SK-N-SH (cell line): Measurements from ENCODE around the gene KLHDC9. TPM values are rescaled to one million over a fixed set of nuclear protein-coding genes. Genes with fewer than 3 reads are reported as not detected.

Experiments used
- CTCF ChIA-PET: fragments of 300-600, 350-600 bp; formaldehyde crosslinking; extraction: SDS; loops from one replicate; lab custom pipeline; 2021; lab: Yijun Ruan, JAX
- POLR2A ChIA-PET: fragments of 350-600 bp; sonication (Branson Sonifier 250); formaldehyde crosslinking; extraction: SDS; loops from one replicate; lab custom pipeline; 2020; ENCODE audit warnings: antibody characterized with exemption, inconsistent platforms; lab: Yijun Ruan, JAX
- DNase-seq: peaks from one replicate; pipeline ENCODE4 v3.0.0; 2012
- H2AFZ ChIP-seq: fragments of 200-600 bp; sonication (generic); 2 replicates; pipeline ENCODE4 v1.8.1; 2016; ENCODE audit warnings: antibody characterized with exemption, mild to moderate bottlenecking, low read depth
- H3F3A ChIP-seq: fragments of 200-600 bp; sonication (generic); replicated peaks from 2 replicates; pipeline ENCODE3; 2016; ENCODE audit warnings: antibody characterized with exemption, mild to moderate bottlenecking; ENCODE audit not compliant: insufficient read depth
- H3K27ac ChIP-seq, 2 experiments: fragments of 200-500 bp in 1 of 2; fragments of 200-600 bp in 1 of 2; sonication (Bioruptor generic) in 1 of 2; sonication (generic), shearing (Covaris generic) in 1 of 2; 2 replicates each; pipeline versions ENCODE4 v1.5.1 to v1.6.1; 2014 to 2016; ENCODE audit warnings: low read depth in 2 of 2, inconsistent platforms in 1 of 2, low read length in 1 of 2, mild to moderate bottlenecking in 1 of 2, mixed read lengths in 1 of 2
- H3K27me3 ChIP-seq: fragments of 200-600 bp; sonication (generic), shearing (Covaris generic); 2 replicates; pipeline ENCODE4 v1.6.1; 2016; ENCODE audit warnings: mixed run types; ENCODE audit not compliant: insufficient read depth
- H3K36me3 ChIP-seq, 2 experiments: fragments of 200-500 bp in 1 of 2; fragments of 200-600 bp in 1 of 2; sonication (Bioruptor generic) in 1 of 2; sonication (generic) in 1 of 2; replicated peaks in 1 of 2; 2 replicates each; pipeline versions ENCODE3 to v1.5.1; 2014 to 2016; ENCODE audit warnings: low read length in 1 of 2, mild to moderate bottlenecking in 1 of 2; ENCODE audit not compliant: insufficient read depth in 2 of 2, control insufficient read depth in 1 of 2
- H3K4me1 ChIP-seq, 2 experiments: fragments of 200-500 bp in 1 of 2; fragments of 200-600 bp in 1 of 2; sonication (Bioruptor generic) in 1 of 2; sonication (generic), shearing (Covaris generic) in 1 of 2; 2 replicates each; pipeline versions ENCODE4 v1.5.1 to v1.6.1; 2014 to 2016; ENCODE audit warnings: low read depth in 1 of 2, low read length in 1 of 2, mixed run types in 1 of 2; ENCODE audit not compliant: insufficient read depth in 2 of 2, control insufficient read depth in 1 of 2
- H3K4me2 ChIP-seq: fragments of 200-600 bp; sonication (generic), shearing (Covaris generic); 2 replicates; pipeline ENCODE4 v1.6.1; 2017; ENCODE audit warnings: mixed run types
- H3K4me3 ChIP-seq, 2 experiments: fragments of 200-500 bp in 1 of 2; fragments of 200-600 bp in 1 of 2; sonication (Bioruptor generic) in 1 of 2; sonication (generic), shearing (Covaris generic) in 1 of 2; 2 replicates each; pipeline versions ENCODE4 v1.5.1 to v1.8.1; 2014 to 2016; ENCODE audit warnings: low read depth in 2 of 2, inconsistent platforms in 1 of 2, low read length in 1 of 2, mild to moderate bottlenecking in 1 of 2, mixed read lengths in 1 of 2, moderate library complexity in 1 of 2
- H3K79me2 ChIP-seq: fragments of 200-600 bp; sonication (generic); 2 replicates; pipeline ENCODE4 v1.8.1; 2017; ENCODE audit warnings: mild to moderate bottlenecking; ENCODE audit not compliant: insufficient read depth
- H3K9ac ChIP-seq: fragments of 200-600 bp; sonication (generic); 2 replicates; pipeline ENCODE4 v1.6.1; 2017; ENCODE audit warnings: mixed run types
- H3K9me2 ChIP-seq: fragments of 200-600 bp; sonication (generic); 2 replicates; pipeline ENCODE4 v1.6.1; 2017; ENCODE audit warnings: mixed run types
- H3K9me3 ChIP-seq: fragments of 200-600 bp; sonication (generic); 2 replicates; pipeline ENCODE4 v1.6.1; 2017; ENCODE audit warnings: mixed run types, mild to moderate bottlenecking, moderate library complexity
- H4K20me1 ChIP-seq: fragments of 200-600 bp; sonication (generic); 2 replicates; pipeline ENCODE4 v1.6.1; 2017; ENCODE audit warnings: mild to moderate bottlenecking, mixed run types; ENCODE audit not compliant: insufficient read depth
- CTCF ChIP-seq: fragments of 200-600 bp; sonication (generic); IDR thresholded peaks from 2 replicates; pipeline ENCODE4 v1.6.1; 2017; ENCODE audit warnings: antibody characterized with exemption, mild to moderate bottlenecking, moderate library complexity
- ELF1 ChIP-seq: IDR thresholded peaks from 2 replicates; pipeline ENCODE4 v1.4.0; 2012
- EP300 ChIP-seq, 2 experiments: IDR thresholded peaks; 2 replicates each; pipeline versions ENCODE4 v1.4.0 to v1.6.1; 2012; ENCODE audit warnings: borderline replicate concordance in 1 of 2, low read depth in 1 of 2, low read length in 1 of 2
- EZH2phosphoT487 ChIP-seq: fragments of 200-600 bp; sonication (generic); IDR thresholded peaks from 2 replicates; pipeline ENCODE4 v1.6.1; 2017; ENCODE audit warnings: low read depth, mixed run types, mild to moderate bottlenecking, antibody characterized with exemption, moderate library complexity, borderline replicate concordance
- FOSL2 ChIP-seq: IDR thresholded peaks from 2 replicates; pipeline ENCODE4 v1.4.0; 2012; ENCODE audit warnings: low read depth, mild to moderate bottlenecking, moderate library complexity, borderline replicate concordance
- FOXM1 ChIP-seq: IDR thresholded peaks from 2 replicates; pipeline ENCODE4 v1.4.0; 2012; ENCODE audit warnings: low read depth, mild to moderate bottlenecking
- GATA2 ChIP-seq: sonication (generic); formaldehyde crosslinking; IDR thresholded peaks from 2 replicates; pipeline ENCODE4 v1.5.0; 2020; ENCODE audit warnings: mild to moderate bottlenecking, missing genetic modification reagents
- IRF3 ChIP-seq: fragments of 150-350 bp; IDR thresholded peaks from 2 replicates; pipeline ENCODE4 v1.6.1; 2016; ENCODE audit warnings: mild to moderate bottlenecking, low read depth, low read length
- JUND ChIP-seq: IDR thresholded peaks from 2 replicates; pipeline ENCODE4 v1.4.0; 2012
- MEF2A ChIP-seq: IDR thresholded peaks from 2 replicates; pipeline ENCODE4 v1.4.0; 2012; ENCODE audit warnings: low read depth, borderline replicate concordance
- MXI1 ChIP-seq: IDR thresholded peaks from 2 replicates; pipeline ENCODE4 v1.6.1; 2012; ENCODE audit warnings: mild to moderate bottlenecking, low read depth, low read length, improper control_type of control experiment
- NRF1 ChIP-seq: IDR thresholded peaks from 2 replicates; pipeline ENCODE4 v1.6.1; 2012; ENCODE audit warnings: low read depth, mild to moderate bottlenecking, low read length
- RAD21 ChIP-seq: IDR thresholded peaks from 2 replicates; pipeline ENCODE4 v1.6.1; 2012; ENCODE audit warnings: mild to moderate bottlenecking, low read length
- REST ChIP-seq: IDR thresholded peaks from 2 replicates; pipeline ENCODE4 v1.6.1; 2012; ENCODE audit warnings: mild to moderate bottlenecking, low read depth, low read length, moderate library complexity
- RXRA ChIP-seq: IDR thresholded peaks from 2 replicates; pipeline ENCODE4 v1.4.0; 2012; ENCODE audit warnings: low read depth, mild to moderate bottlenecking, borderline replicate concordance
- SIN3A ChIP-seq: IDR thresholded peaks from 2 replicates; pipeline ENCODE4 v1.6.1; 2012; ENCODE audit warnings: low read depth, mild to moderate bottlenecking, low read length, moderate library complexity, borderline replicate concordance
- SMC3 ChIP-seq: IDR thresholded peaks from 2 replicates; pipeline ENCODE4 v1.6.1; 2012; ENCODE audit warnings: low read depth, low read length, improper control_type of control experiment
- TAF1 ChIP-seq: IDR thresholded peaks from 2 replicates; pipeline ENCODE4 v1.6.1; 2012; ENCODE audit warnings: low read depth, mild to moderate bottlenecking, low read length, moderate library complexity, borderline replicate concordance
- USF1 ChIP-seq: IDR thresholded peaks from 2 replicates; pipeline ENCODE4 v1.4.0; 2012; ENCODE audit warnings: low read depth, borderline replicate concordance
- YY1 ChIP-seq: IDR thresholded peaks from 2 replicates; pipeline ENCODE4 v1.4.0; 2012; ENCODE audit warnings: low read depth, mild to moderate bottlenecking
- WGBS: methylation state at CpG from one replicate; pipeline ENCODE4 v1.1.6; 2017; ENCODE audit warnings: low lambda C conversion rate; 5-methylcytosine and 5-hydroxymethylcytosine counted together
- polyA plus RNA-seq, 3 experiments: library from polyadenylated mRNA; depleted of rRNA; stranded (reverse); fragments of >200 nt; gene quantifications; 2 replicates each; pipeline ENCODE4 v1.2.3, GENCODE V29; 2012

KLHDC9 gene
- polyA plus RNA-seq, 1 of the 3 experiments (the other 2 are of a cell fraction): 4.7 TPM

- ChIA-PET CTCF (interaction anchor here (0.9 to 22.7 kb wide), 5 partner anchors 11 to 311 kb away, joined by 3 to 198 read pairs (median 4); partner anchors contain the start of genes KLHDC9 and NECTIN4), POLR2A (no interaction called here)
- Histone ChIP-seq H3K9ac (no peak overlapping the region), H3K9me3 (no peaks in the 10 kb centered on the region), H3K4me2 (no peak overlapping the region), H4K20me1 (no peaks in the 10 kb centered on the region), H3K36me3 (no peaks in the 10 kb centered on the region), H3F3A (no peaks in the 10 kb centered on the region), H3K4me3 (no peak overlapping the region), H3K27ac (no peak overlapping the region), H3K4me1 (no peaks in the 10 kb centered on the region), H3K9me2 (no peaks in the 10 kb centered on the region), H2AFZ (no peak overlapping the region), H3K79me2 (no peaks in the 10 kb centered on the region), H3K27me3 (no peaks in the 10 kb centered on the region)
- no peak for TF ChIP-seq FOSL2
- TF ChIP-seq IRF3: no peak
- no peak for TF ChIP-seq NRF1
- TF ChIP-seq YY1: no peak
- TF ChIP-seq EZH2phosphoT487: no peak
- TF ChIP-seq FOXM1: no peak
- TF ChIP-seq EP300 (IDR thresholded peaks at IDR 0.05; ENCODE audit: borderline replicate concordance in 1 of 2, low read depth in 1 of 2, low read length in 1 of 2): no peak
- DNase-seq: no peak
- 80% methylated on average over 4 of the region's 4 CpGs for WGBS
These were observed 27.4 kb upstream of the KLHDC9 start for GRCh38 chr1:161070761-161071160.

- H3K9me3 ChIP-seq: no peaks in the 10 kb centered on the region
- H3K9me2 ChIP-seq: no peaks in the 10 kb centered on the region
- no peaks in the 10 kb centered on the region for H3K79me2 ChIP-seq
- no peak overlapping the region for H3K4me3 ChIP-seq
- no peak overlapping the region for H3K4me2 ChIP-seq
- no peak overlapping the region for H2AFZ ChIP-seq
- no peaks in the 10 kb centered on the region for H3K4me1 ChIP-seq
- H3K27me3 ChIP-seq: no peaks in the 10 kb centered on the region
- ChIA-PET POLR2A (no interaction called here), CTCF (interaction anchor here (0.6 to 22.7 kb wide), 13 partner anchors 10 to 310 kb away, joined by 3 to 198 read pairs (median 3); partner anchors contain the start of genes KLHDC9 and TSTD1)
- H3K27ac ChIP-seq: no peak overlapping the region
- peak; percentile 76 for DNase-seq
- no peaks in the 10 kb centered on the region for H3F3A ChIP-seq
- H3K9ac ChIP-seq: no peak overlapping the region
- 85% methylated on average over 9 of the region's 9 CpGs for WGBS
- no peaks in the 10 kb centered on the region for H4K20me1 ChIP-seq
- H3K36me3 ChIP-seq: no peaks in the 10 kb centered on the region
- TF ChIP-seq SIN3A (no peak), EZH2phosphoT487 (no peak), CTCF (peak; percentile 65), USF1 (no peak), GATA2 (no peak), MXI1 (no peak), NRF1 (no peak), JUND (no peak), REST (no peak), MEF2A (no peak), SMC3 (peak; percentile 58), TAF1 (no peak), FOSL2 (no peak), YY1 (no peak), ELF1 (no peak), RXRA (no peak), RAD21 (peak; percentile 49), FOXM1 (no peak)
These were observed 26.2 kb upstream of the KLHDC9 start for GRCh38 chr1:161071886-161072371.
